GM10266 (cell line): Measurements from ENCODE around the gene DESI1.
"Not testable (repeated sequence)": the region's sequence is repeated elsewhere in the genome, so short reads cannot be mapped to it uniquely, and the experiment has no call there.

ENCODE experiments used
- DNase-seq: peaks from one replicate; pipeline ENCODE4 v3.0.0; 2012; ENCODE audit errors: extremely low spot score
- CTCF ChIP-seq: IDR thresholded peaks from 2 replicates; pipeline ENCODE4 v1.5.1; 2012; ENCODE audit warnings: mild to moderate bottlenecking, low read depth; ENCODE audit not compliant: control insufficient read depth, insufficient read depth; ENCODE audit errors: missing control alignments

The DESI1 gene

GRCh38 chr22:41620589-41621098 is at the start of gene DESI1:
Gene DESI1, minus strand, starts transcription at chr22:41621043. Its CDS starts 204 bp downstream, at chr22:41620839.
- peak; percentile 31 for DNase-seq
- no peak for TF ChIP-seq CTCF

- DNase-seq = no peak
- no peak for TF ChIP-seq CTCF
These were observed 48.4 kb upstream of the DESI1 start for GRCh38 chr22:41668971-41669911.

- TF ChIP-seq CTCF = no peak
- DNase-seq = no peak
These were observed 44.1 kb upstream of the DESI1 start for GRCh38 chr22:41664951-41665350.

- DNase-seq = no peak
- TF ChIP-seq CTCF = no peak
These were observed 43.6 kb upstream of the DESI1 start for GRCh38 chr22:41664490-41664889.

- DNase-seq = not testable (repeated sequence)
These were observed 42.8 kb upstream of the DESI1 start for GRCh38 chr22:41663594-41663993.

GRCh38 chr22:41661713-41662112 is 40.9 kb upstream of the DESI1 start:
- TF ChIP-seq CTCF = no peak
- DNase-seq = no peak

- DNase-seq = no peak
- no peak for TF ChIP-seq CTCF
These were observed 40.2 kb upstream of the DESI1 start for GRCh38 chr22:41661088-41661487.
